SK-N-MC (cell line): ENCODE results near the gene TMEM86B.

ENCODE experiments used
- DNase-seq: peaks from one replicate; pipeline ENCODE4 v3.0.0-alpha.2; 2011; ENCODE audit warnings: low read depth, low spot score
- H3K27ac ChIP-seq: fragments of 200-600 bp; sonication (generic); 2 replicates; pipeline ENCODE4 v1.5.1; 2016; ENCODE audit warnings: mixed run types
- H3K36me3 ChIP-seq: fragments of 200-600 bp; sonication (generic); 2 replicates; pipeline ENCODE4 v1.6.1; 2017; ENCODE audit warnings: antibody characterized with exemption, low read length, mixed read lengths; ENCODE audit not compliant: insufficient read depth
- H3K4me3 ChIP-seq: fragments of 200-600 bp; sonication (generic); 2 replicates; pipeline ENCODE4 v1.5.1; 2016
- H3K9ac ChIP-seq: fragments of 200-600 bp; sonication (generic); 2 replicates; pipeline ENCODE4 v1.8.0; 2017; ENCODE audit warnings: mixed run types, mixed read lengths; ENCODE audit not compliant: insufficient read length
- H3K9me3 ChIP-seq: fragments of 200-600 bp; sonication (generic); 2 replicates; pipeline ENCODE4 v1.6.1; 2017; ENCODE audit warnings: low read depth, mild to moderate bottlenecking, antibody characterized with exemption, low read length, moderate library complexity, mixed read lengths
- EZH2 ChIP-seq: fragments of 200-600 bp; sonication (generic); IDR thresholded peaks from one replicate; pipeline ENCODE4 v1.6.1; 2017; ENCODE audit warnings: antibody characterized with exemption
- FOXP2 ChIP-seq: optimal IDR thresholded peaks from 2 replicates; pipeline ENCODE3; 2011; ENCODE audit warnings: mild to moderate bottlenecking, moderate library complexity; ENCODE audit not compliant: insufficient read depth; ENCODE audit errors: extremely low read length, control extremely low read depth
- POLR2AphosphoS5 ChIP-seq: IDR thresholded peaks from 2 replicates; pipeline ENCODE4 v1.6.1; 2012; ENCODE audit warnings: mild to moderate bottlenecking, low read depth, low read length, borderline replicate concordance

The TMEM86B gene

GRCh38 chr19:55269299-55269698 is 40.7 kb upstream of the TMEM86B start:
- TF ChIP-seq FOXP2 (no peak), EZH2 (no peak)
- Histone ChIP-seq H3K9ac (no peak overlapping the region), H3K4me3 (no peak overlapping the region), H3K9me3 (no peaks in the 10 kb centered on the region), H3K27ac (no peak overlapping the region), H3K36me3 (peaks cover 7% of the 10 kb centered on the region; the same call in 1 of the 2 replicates)
- no peak for DNase-seq

DNA sequence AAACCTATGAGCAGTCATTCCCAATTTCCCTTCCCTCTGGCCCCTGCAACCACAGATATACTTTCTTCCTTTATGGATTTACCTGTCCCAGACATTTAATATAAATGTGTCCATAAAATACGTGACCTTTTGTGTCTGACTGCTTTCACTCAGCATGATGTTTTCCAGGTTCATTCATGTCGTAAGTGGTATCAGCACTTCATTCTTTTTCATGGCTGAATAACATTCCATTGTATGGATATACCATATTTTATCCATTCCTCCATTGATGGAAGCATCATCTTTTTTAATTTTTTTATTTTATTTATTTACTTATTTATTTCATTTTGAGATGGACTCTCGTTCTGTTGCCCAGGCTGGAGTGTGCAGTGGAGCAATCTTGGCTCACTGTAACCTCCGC is 38.3 kb upstream of the TMEM86B start:
- no peak overlapping the region for H3K9ac ChIP-seq
- TF ChIP-seq EZH2: no peak
- TF ChIP-seq POLR2AphosphoS5: no peak
- no peak for TF ChIP-seq FOXP2
- no peak for DNase-seq

GRCh38 chr19:55266404-55266803 is 37.8 kb upstream of the TMEM86B start:
- Histone ChIP-seq H3K4me3 (no peak overlapping the region), H3K9me3 (no peaks in the 10 kb centered on the region), H3K9ac (no peak overlapping the region), H3K27ac (no peak overlapping the region), H3K36me3 (peaks cover 2% of the 10 kb centered on the region; the same call in 1 of the 2 replicates)
- no peak for TF ChIP-seq EZH2
- TF ChIP-seq POLR2AphosphoS5: no peak
- TF ChIP-seq FOXP2: no peak
- DNase-seq: no peak

More for the DNA sequence above, 38.3 kb upstream of the TMEM86B start:
- no peak overlapping the region for H3K4me3 ChIP-seq
- H3K27ac ChIP-seq: no peak overlapping the region
- H3K9me3 ChIP-seq: no peaks in the 10 kb centered on the region
- H3K36me3 ChIP-seq: peaks cover 3% of the 10 kb centered on the region; the same call in 1 of the 2 replicates

- DNase-seq: no peak
- H3K36me3 ChIP-seq: no peaks in the 10 kb centered on the region; the same call in 1 of the 2 replicates
- H3K4me3 ChIP-seq: no peak overlapping the region
- TF ChIP-seq EZH2: no peak
- no peak for TF ChIP-seq POLR2AphosphoS5
- no peak for TF ChIP-seq FOXP2
- H3K9ac ChIP-seq: no peak overlapping the region
- H3K27ac ChIP-seq: no peak overlapping the region
- no peaks in the 10 kb centered on the region for H3K9me3 ChIP-seq
Observed at GRCh38 chr19:55265723-55266386, 37.3 kb upstream of the TMEM86B start.

- no peak overlapping the region for H3K27ac ChIP-seq
- DNase-seq: no peak
- no peaks in the 10 kb centered on the region for H3K9me3 ChIP-seq
- H3K36me3 ChIP-seq: no peaks in the 10 kb centered on the region; the same call in 1 of the 2 replicates
- H3K4me3 ChIP-seq: no peak overlapping the region
- no peak for TF ChIP-seq EZH2
- no peak for TF ChIP-seq FOXP2
- TF ChIP-seq POLR2AphosphoS5: no peak
- no peak overlapping the region for H3K9ac ChIP-seq
Observed at GRCh38 chr19:55265173-55265572, 36.6 kb upstream of the TMEM86B start.

GRCh38 chr19:55264531-55264930 is 36.0 kb upstream of the TMEM86B start:
- Histone ChIP-seq H3K9ac (no peak overlapping the region), H3K27ac (no peak overlapping the region), H3K4me3 (no peak overlapping the region), H3K9me3 (no peaks in the 10 kb centered on the region), H3K36me3 (no peaks in the 10 kb centered on the region; the same call in 1 of the 2 replicates)
- TF ChIP-seq POLR2AphosphoS5: no peak
- no peak for TF ChIP-seq FOXP2
- TF ChIP-seq EZH2: no peak
- no peak for DNase-seq

DNA sequence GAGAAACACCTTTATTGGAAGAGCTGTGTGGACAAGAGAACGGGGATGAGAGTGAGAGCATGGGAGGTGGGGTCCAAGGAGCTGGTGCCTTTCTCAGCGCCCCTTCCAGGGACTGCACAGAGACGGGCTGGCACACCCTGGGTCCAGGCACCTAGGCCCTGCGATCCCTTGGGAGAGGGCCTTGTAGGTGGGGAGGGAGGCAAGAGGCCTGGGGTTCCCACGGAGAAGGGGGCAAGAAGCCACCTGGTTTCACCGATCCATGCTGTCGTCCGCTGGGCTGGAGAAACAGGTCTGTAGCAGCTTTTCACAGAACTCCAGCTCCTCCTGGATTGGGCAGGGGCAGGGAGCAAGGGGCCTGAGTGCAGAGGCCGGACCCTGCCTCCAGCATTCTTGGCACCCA is 33.8 kb upstream of the TMEM86B start:
- TF ChIP-seq EZH2 (no peak), POLR2AphosphoS5 (no peak), FOXP2 (no peak)
- no peak overlapping the region for H3K27ac ChIP-seq

GRCh38 chr19:55261671-55262126 is 33.1 kb upstream of the TMEM86B start:
- H3K36me3 ChIP-seq: no peaks in the 10 kb centered on the region
- no peak for TF ChIP-seq POLR2AphosphoS5
- TF ChIP-seq EZH2: no peak
- TF ChIP-seq FOXP2: no peak
- no peak for DNase-seq
- no peak overlapping the region for H3K9ac ChIP-seq
- no peak overlapping the region for H3K4me3 ChIP-seq
- H3K9me3 ChIP-seq: no peaks in the 10 kb centered on the region
- no peak overlapping the region for H3K27ac ChIP-seq

More for the DNA sequence above, 33.8 kb upstream of the TMEM86B start:
- no peak for DNase-seq
- Histone ChIP-seq H3K9ac (no peak overlapping the region), H3K9me3 (no peaks in the 10 kb centered on the region), H3K4me3 (no peak overlapping the region), H3K36me3 (no peaks in the 10 kb centered on the region)
